Panc1 (cell line): Measurements from ENCODE around the gene WIPF2.

Experiments used
- POLR2AphosphoS5 ChIP-seq: IDR thresholded peaks from 2 replicates; pipeline ENCODE4 v1.6.1; 2012; ENCODE audit warnings: mild to moderate bottlenecking, low read depth, low read length, moderate library complexity
- SIN3A ChIP-seq: IDR thresholded peaks from 2 replicates; pipeline ENCODE4 v1.6.1; 2012; ENCODE audit warnings: low read depth, mild to moderate bottlenecking, low read length, moderate library complexity, borderline replicate concordance; ENCODE audit not compliant: insufficient read depth
- TCF7L2 ChIP-seq: IDR thresholded peaks from 2 replicates; pipeline ENCODE4 v1.6.1; 2011; ENCODE audit warnings: mild to moderate bottlenecking, low read depth, low read length, inconsistent platforms
- TF ChIP-seq, protein P1 (sequence below): fragments of 450-650 bp; IDR thresholded peaks from 2 replicates; pipeline ENCODE4 v1.5.1; 2017; ENCODE audit warnings: mild to moderate bottlenecking
- TF ChIP-seq, protein P2 (sequence below), 2 experiments: IDR thresholded peaks; 2 replicates each; pipeline ENCODE4 v1.6.1; 2011 to 2012; ENCODE audit warnings: low read depth in 2 of 2, control low read depth in 1 of 2, low read length in 1 of 2, mild to moderate bottlenecking in 1 of 2, moderate library complexity in 1 of 2; ENCODE audit not compliant: insufficient read depth in 1 of 2

GRCh38 chr17:40278414-40278813 is 59.3 kb downstream of the WIPF2 start:
- TF ChIP-seq, protein P1, sequence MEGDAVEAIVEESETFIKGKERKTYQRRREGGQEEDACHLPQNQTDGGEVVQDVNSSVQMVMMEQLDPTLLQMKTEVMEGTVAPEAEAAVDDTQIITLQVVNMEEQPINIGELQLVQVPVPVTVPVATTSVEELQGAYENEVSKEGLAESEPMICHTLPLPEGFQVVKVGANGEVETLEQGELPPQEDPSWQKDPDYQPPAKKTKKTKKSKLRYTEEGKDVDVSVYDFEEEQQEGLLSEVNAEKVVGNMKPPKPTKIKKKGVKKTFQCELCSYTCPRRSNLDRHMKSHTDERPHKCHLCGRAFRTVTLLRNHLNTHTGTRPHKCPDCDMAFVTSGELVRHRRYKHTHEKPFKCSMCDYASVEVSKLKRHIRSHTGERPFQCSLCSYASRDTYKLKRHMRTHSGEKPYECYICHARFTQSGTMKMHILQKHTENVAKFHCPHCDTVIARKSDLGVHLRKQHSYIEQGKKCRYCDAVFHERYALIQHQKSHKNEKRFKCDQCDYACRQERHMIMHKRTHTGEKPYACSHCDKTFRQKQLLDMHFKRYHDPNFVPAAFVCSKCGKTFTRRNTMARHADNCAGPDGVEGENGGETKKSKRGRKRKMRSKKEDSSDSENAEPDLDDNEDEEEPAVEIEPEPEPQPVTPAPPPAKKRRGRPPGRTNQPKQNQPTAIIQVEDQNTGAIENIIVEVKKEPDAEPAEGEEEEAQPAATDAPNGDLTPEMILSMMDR: no peak
- TF ChIP-seq SIN3A (no peak), POLR2AphosphoS5 (no peak), TCF7L2 (no peak)
- TF ChIP-seq, protein P2, sequence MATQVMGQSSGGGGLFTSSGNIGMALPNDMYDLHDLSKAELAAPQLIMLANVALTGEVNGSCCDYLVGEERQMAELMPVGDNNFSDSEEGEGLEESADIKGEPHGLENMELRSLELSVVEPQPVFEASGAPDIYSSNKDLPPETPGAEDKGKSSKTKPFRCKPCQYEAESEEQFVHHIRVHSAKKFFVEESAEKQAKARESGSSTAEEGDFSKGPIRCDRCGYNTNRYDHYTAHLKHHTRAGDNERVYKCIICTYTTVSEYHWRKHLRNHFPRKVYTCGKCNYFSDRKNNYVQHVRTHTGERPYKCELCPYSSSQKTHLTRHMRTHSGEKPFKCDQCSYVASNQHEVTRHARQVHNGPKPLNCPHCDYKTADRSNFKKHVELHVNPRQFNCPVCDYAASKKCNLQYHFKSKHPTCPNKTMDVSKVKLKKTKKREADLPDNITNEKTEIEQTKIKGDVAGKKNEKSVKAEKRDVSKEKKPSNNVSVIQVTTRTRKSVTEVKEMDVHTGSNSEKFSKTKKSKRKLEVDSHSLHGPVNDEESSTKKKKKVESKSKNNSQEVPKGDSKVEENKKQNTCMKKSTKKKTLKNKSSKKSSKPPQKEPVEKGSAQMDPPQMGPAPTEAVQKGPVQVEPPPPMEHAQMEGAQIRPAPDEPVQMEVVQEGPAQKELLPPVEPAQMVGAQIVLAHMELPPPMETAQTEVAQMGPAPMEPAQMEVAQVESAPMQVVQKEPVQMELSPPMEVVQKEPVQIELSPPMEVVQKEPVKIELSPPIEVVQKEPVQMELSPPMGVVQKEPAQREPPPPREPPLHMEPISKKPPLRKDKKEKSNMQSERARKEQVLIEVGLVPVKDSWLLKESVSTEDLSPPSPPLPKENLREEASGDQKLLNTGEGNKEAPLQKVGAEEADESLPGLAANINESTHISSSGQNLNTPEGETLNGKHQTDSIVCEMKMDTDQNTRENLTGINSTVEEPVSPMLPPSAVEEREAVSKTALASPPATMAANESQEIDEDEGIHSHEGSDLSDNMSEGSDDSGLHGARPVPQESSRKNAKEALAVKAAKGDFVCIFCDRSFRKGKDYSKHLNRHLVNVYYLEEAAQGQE (IDR thresholded peaks at IDR 0.05; ENCODE audit: insufficient read depth in 1 of 2, low read depth in 2 of 2, low read length in 1 of 2): no peak
